SK-N-SH treated with all-trans-retinoic acid at 6 μM for 48 hours (cell line): ENCODE measurements around the gene SCAPER.

Experiments used
- ZFP3 ChIP-seq: fragments of 250-450 bp; sonication (Bioruptor Pico); IDR thresholded peaks from 2 replicates; pipeline ENCODE4 v1.5.0; 2020; ENCODE audit warnings: mild to moderate bottlenecking, moderate library complexity
- ZFP30 ChIP-seq: fragments of 450-650 bp; formaldehyde crosslinking; IDR thresholded peaks from 2 replicates; pipeline ENCODE4 v1.5.0; 2022; ENCODE audit warnings: mild to moderate bottlenecking, moderate library complexity
- ZNF565 ChIP-seq: fragments of 450-650 bp; formaldehyde crosslinking; conservative IDR thresholded peaks from 2 replicates; pipeline ENCODE4 v1.5.0; 2020; ENCODE audit warnings: low read depth, mild to moderate bottlenecking, moderate library complexity

DNA sequence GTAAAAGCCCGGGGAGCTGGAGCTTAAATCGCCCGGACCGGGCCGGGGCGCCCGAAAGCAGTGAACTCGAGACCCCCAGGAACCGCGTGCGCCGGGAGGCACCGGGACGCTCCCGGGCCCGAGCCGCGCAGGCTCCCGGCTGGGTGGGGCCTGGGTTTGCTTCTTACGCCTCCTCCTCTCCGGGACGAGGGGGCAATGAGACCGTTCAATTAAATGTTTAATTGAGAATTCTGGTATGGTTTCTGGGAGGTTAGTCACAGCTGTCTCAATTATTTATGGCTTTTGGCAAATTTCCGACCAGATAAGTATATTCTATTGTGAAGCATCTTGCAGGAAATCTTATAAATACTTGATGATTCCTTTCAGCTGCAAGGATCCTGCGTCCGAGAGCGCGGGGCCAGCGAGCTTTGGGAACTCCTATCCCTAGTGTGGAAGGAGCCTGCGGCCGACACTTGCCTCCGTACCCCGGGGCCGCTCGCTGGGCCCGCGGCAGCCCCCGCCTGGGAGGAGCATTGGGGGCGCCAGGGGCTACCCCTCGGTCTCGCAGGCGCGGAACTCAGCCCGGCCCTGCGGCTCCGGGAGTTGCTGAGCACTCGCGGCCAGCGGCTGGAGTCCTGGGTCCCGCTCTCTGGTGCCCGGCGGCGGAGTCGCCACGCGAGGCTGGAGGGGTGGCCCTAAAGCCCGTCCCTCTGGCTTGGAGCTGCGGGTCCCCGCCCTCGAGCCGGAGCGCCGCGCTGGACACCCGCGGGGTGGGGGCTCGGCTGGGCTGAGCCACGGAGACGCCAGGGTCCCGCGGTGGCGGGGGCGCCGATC lies 558.3 kb downstream of the SCAPER start:
- TF ChIP-seq ZNF565 (CRISPR knock-in tag) (no peak), ZFP30 (CRISPR knock-in tag) (no peak), ZFP3 (CRISPR knock-in tag) (no peak)
